Measurements from ENCODE around the gene PIP4K2C. TPM values are rescaled to one million over a fixed set of nuclear protein-coding genes. Genes with fewer than 3 reads are reported as not detected.
A peak's percentile ranks its signal among the peaks of the same experiment; 100 is the strongest.

PIP4K2C gene
- total and polyA plus RNA-seq, 2 experiments from 2014 or later, result 10.8 to 30.6 TPM

DNA sequence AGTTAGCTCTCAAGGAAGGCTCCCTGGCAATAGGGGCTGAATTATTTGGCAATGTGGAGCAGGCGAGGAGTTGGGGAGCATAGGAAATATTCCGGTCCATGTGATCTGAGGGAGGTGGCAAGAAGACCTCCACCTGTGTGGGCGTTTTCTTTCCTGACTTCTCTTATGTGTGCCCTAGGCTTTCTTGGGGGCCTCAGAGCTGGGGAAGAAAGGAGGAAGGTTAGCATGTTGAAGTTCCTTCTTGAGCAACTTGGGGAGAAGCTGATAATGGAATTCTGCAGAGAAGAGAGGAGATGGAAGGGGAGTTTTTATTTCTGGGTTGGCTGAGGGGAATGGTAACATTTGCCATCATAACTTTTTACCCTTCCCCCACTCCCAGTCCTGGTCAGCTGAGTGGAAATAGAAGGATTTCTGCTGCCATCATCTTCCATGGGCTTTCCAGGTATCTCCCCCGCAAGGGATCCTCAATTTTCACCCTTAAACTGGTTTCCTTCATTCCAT is 14.9 kb downstream of the PIP4K2C start:
- peaks cover 11% of the 10 kb centered on the region for H3K36me3 ChIP-seq (ENCODE audit: insufficient read depth)
- peak overlapping the region; percentile 93 for H3K4me3 ChIP-seq
- no peak overlapping the region for H2AFZ ChIP-seq
- H3K4me3 Mint-ChIP-seq, result peak overlapping the region; percentile 87
- H3K27ac Mint-ChIP-seq, result no peak overlapping the region
- TF ChIP-seq, protein P1, sequence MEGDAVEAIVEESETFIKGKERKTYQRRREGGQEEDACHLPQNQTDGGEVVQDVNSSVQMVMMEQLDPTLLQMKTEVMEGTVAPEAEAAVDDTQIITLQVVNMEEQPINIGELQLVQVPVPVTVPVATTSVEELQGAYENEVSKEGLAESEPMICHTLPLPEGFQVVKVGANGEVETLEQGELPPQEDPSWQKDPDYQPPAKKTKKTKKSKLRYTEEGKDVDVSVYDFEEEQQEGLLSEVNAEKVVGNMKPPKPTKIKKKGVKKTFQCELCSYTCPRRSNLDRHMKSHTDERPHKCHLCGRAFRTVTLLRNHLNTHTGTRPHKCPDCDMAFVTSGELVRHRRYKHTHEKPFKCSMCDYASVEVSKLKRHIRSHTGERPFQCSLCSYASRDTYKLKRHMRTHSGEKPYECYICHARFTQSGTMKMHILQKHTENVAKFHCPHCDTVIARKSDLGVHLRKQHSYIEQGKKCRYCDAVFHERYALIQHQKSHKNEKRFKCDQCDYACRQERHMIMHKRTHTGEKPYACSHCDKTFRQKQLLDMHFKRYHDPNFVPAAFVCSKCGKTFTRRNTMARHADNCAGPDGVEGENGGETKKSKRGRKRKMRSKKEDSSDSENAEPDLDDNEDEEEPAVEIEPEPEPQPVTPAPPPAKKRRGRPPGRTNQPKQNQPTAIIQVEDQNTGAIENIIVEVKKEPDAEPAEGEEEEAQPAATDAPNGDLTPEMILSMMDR (conservative IDR thresholded peaks at IDR 0.05; ENCODE audit: low read depth in 2 of 2), result no peak
- TF ChIP-seq CREB1 (CRISPR knock-in tag; IDR thresholded peaks at IDR 0.05; ENCODE audit: low read depth), result no peak
- TF ChIP-seq ETS1 (IDR thresholded peaks at IDR 0.05), result no peak
- no peak for TF ChIP-seq POLR2AphosphoS5 (IDR thresholded peaks at IDR 0.05; ENCODE audit: low read depth)
- no peak for TF ChIP-seq JUNB (IDR thresholded peaks at IDR 0.05; ENCODE audit: unreplicated experiment)
- TF ChIP-seq EZH2 (IDR thresholded peaks at IDR 0.05; ENCODE audit: low read depth, unreplicated experiment), result no peak
- no peak for TF ChIP-seq EZH2phosphoT487 (IDR thresholded peaks at IDR 0.05; ENCODE audit: unreplicated experiment)
- TF ChIP-seq ZNF114 (CRISPR knock-in tag; IDR thresholded peaks at IDR 0.05), result no peak
- TF ChIP-seq ZNF331 (CRISPR knock-in tag; IDR thresholded peaks at IDR 0.05; ENCODE audit: low read depth), result no peak
- TF ChIP-seq STAT1 (IDR thresholded peaks at IDR 0.05; ENCODE audit: unreplicated experiment), result no peak
- TF ChIP-seq NANOG (IDR thresholded peaks at IDR 0.05; ENCODE audit: borderline replicate concordance), result no peak
- TF ChIP-seq ZNF462 (CRISPR knock-in tag; IDR thresholded peaks at IDR 0.05), result no peak
- TF ChIP-seq, protein P2, sequence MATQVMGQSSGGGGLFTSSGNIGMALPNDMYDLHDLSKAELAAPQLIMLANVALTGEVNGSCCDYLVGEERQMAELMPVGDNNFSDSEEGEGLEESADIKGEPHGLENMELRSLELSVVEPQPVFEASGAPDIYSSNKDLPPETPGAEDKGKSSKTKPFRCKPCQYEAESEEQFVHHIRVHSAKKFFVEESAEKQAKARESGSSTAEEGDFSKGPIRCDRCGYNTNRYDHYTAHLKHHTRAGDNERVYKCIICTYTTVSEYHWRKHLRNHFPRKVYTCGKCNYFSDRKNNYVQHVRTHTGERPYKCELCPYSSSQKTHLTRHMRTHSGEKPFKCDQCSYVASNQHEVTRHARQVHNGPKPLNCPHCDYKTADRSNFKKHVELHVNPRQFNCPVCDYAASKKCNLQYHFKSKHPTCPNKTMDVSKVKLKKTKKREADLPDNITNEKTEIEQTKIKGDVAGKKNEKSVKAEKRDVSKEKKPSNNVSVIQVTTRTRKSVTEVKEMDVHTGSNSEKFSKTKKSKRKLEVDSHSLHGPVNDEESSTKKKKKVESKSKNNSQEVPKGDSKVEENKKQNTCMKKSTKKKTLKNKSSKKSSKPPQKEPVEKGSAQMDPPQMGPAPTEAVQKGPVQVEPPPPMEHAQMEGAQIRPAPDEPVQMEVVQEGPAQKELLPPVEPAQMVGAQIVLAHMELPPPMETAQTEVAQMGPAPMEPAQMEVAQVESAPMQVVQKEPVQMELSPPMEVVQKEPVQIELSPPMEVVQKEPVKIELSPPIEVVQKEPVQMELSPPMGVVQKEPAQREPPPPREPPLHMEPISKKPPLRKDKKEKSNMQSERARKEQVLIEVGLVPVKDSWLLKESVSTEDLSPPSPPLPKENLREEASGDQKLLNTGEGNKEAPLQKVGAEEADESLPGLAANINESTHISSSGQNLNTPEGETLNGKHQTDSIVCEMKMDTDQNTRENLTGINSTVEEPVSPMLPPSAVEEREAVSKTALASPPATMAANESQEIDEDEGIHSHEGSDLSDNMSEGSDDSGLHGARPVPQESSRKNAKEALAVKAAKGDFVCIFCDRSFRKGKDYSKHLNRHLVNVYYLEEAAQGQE (IDR thresholded peaks at IDR 0.05; ENCODE audit: unreplicated experiment), result no peak
- H3K27me3 Mint-ChIP-seq (ENCODE audit: insufficient read depth, low read depth, poor library complexity), result peaks cover 34% of the 10 kb centered on the region
- peak overlapping the region; percentile 96 for H3K4me2 ChIP-seq
- ATAC-seq, result no peak
- peaks cover 9% of the 10 kb centered on the region; the same call in 1 of the 2 replicates for H3F3A ChIP-seq (replicated peaks; ENCODE audit: low read depth)
- H3K9me2 ChIP-seq (ENCODE audit: insufficient read depth), result no peaks in the 10 kb centered on the region
- no peak overlapping the region for H3K27ac ChIP-seq (ENCODE audit: low read depth)
- H4K20me1 ChIP-seq (replicated peaks; ENCODE audit: insufficient read depth), result no peaks in the 10 kb centered on the region; the same call in 1 of the 2 replicates
- H3K4me1 ChIP-seq (ENCODE audit: insufficient read depth), result peaks cover 36% of the 10 kb centered on the region
- no peaks in the 10 kb centered on the region for H3K9me3 Mint-ChIP-seq
- peaks cover 23% of the 10 kb centered on the region for H3K27me3 ChIP-seq (ENCODE audit: insufficient read depth)
- DNase-seq (ENCODE audit: low spot score), result no peak
- H3K4me1 Mint-ChIP-seq, result peaks cover 50% of the 10 kb centered on the region
- H3K36me3 Mint-ChIP-seq (ENCODE audit: low read depth), result peaks cover 33% of the 10 kb centered on the region
- H3K79me2 ChIP-seq (replicated peaks; ENCODE audit: insufficient read depth), result peaks cover 12% of the 10 kb centered on the region
